GM23338 (cell line): Measurements from ENCODE around the gene LUC7L. TPM values are rescaled to one million over a fixed set of nuclear protein-coding genes. Genes with fewer than 3 reads are reported as not detected.

ENCODE experiments used
- ATAC-seq: fragments of 200-7000 bp; cut with Tn5 transposase; 3 replicates; pipeline ENCODE4 v1.9.1; 2020
- DNase-seq: peaks from one replicate; pipeline ENCODE4 v3.0.0-alpha.2; 2015; ENCODE audit warnings: low spot score
- H2AFZ ChIP-seq: fragments of 200-600 bp; sonication (generic); 2 replicates; pipeline ENCODE4 v1.8.0; 2016; ENCODE audit warnings: antibody characterized with exemption, mild to moderate bottlenecking, moderate library complexity
- H3F3A ChIP-seq: fragments of 200-600 bp; sonication (generic); replicated peaks from 2 replicates; pipeline ENCODE4 v1.8.0; 2017; ENCODE audit warnings: antibody characterized with exemption, mixed run types, low read depth
- H3K27ac ChIP-seq: fragments of 200-600 bp; sonication (generic); 2 replicates; pipeline ENCODE4 v1.6.1; 2016; ENCODE audit warnings: low read depth
- H3K27me3 ChIP-seq: fragments of 200-600 bp; sonication (generic); 2 replicates; pipeline ENCODE4 v1.8.0; 2016; ENCODE audit warnings: mild to moderate bottlenecking, mixed run types, moderate library complexity; ENCODE audit not compliant: insufficient read depth
- H3K36me3 ChIP-seq: fragments of 200-600 bp; sonication (generic); 2 replicates; pipeline ENCODE4 v1.8.0; 2016; ENCODE audit warnings: mild to moderate bottlenecking; ENCODE audit not compliant: insufficient read depth
- H3K4me1 ChIP-seq: fragments of 200-600 bp; sonication (generic); 2 replicates; pipeline ENCODE4 v1.8.0; 2016; ENCODE audit warnings: mild to moderate bottlenecking, moderate library complexity; ENCODE audit not compliant: insufficient read depth
- H3K4me2 ChIP-seq: fragments of 200-600 bp; sonication (generic); 2 replicates; pipeline ENCODE4 v1.7.1; 2017; ENCODE audit warnings: mixed run types
- H3K4me3 ChIP-seq: fragments of 200-600 bp; sonication (generic); 2 replicates; pipeline ENCODE4 v1.6.1; 2016; ENCODE audit warnings: mixed run types
- H3K79me2 ChIP-seq: fragments of 200-600 bp; sonication (generic); replicated peaks from 2 replicates; pipeline ENCODE4 v1.8.0; 2017; ENCODE audit warnings: mild to moderate bottlenecking; ENCODE audit not compliant: insufficient read depth
- H3K9me2 ChIP-seq: fragments of 200-600 bp; sonication (generic); 2 replicates; pipeline ENCODE4 v1.8.0; 2017; ENCODE audit not compliant: insufficient read depth
- H4K20me1 ChIP-seq: fragments of 200-600 bp; sonication (generic); replicated peaks from 2 replicates; pipeline ENCODE4 v1.8.0; 2017; ENCODE audit warnings: mild to moderate bottlenecking; ENCODE audit not compliant: insufficient read depth
- H3K27ac Mint-ChIP-seq: 2 replicates; pipeline ENCODE4 v1.8.0; 2020; ENCODE audit warnings: inconsistent platforms, mild to moderate bottlenecking, moderate library complexity, mixed read lengths
- H3K27me3 Mint-ChIP-seq: 3 replicates; pipeline ENCODE4 v1.8.0; 2022; ENCODE audit warnings: low read depth, mild to moderate bottlenecking, moderate library complexity, mixed read lengths, inconsistent platforms; ENCODE audit not compliant: insufficient read depth, poor library complexity
- H3K36me3 Mint-ChIP-seq: 3 replicates; pipeline ENCODE4 v1.8.0; 2021; ENCODE audit warnings: low read depth, mild to moderate bottlenecking, inconsistent platforms, moderate library complexity, mixed read lengths
- H3K4me1 Mint-ChIP-seq: 3 replicates; pipeline ENCODE4 v1.8.0; 2020; ENCODE audit warnings: mild to moderate bottlenecking, inconsistent platforms, mixed read lengths
- H3K4me3 Mint-ChIP-seq: 3 replicates; pipeline ENCODE4 v1.8.0; 2021; ENCODE audit warnings: moderate library complexity, mild to moderate bottlenecking, inconsistent platforms, mixed read lengths
- H3K9me3 Mint-ChIP-seq: 3 replicates; pipeline ENCODE4 v1.8.0; 2020; ENCODE audit warnings: moderate library complexity, mild to moderate bottlenecking, inconsistent platforms, mixed read lengths
- CREB1 ChIP-seq: fragments of 250-450 bp; sonication (Bioruptor Pico); IDR thresholded peaks from 2 replicates; pipeline ENCODE4 v1.5.0; 2020; ENCODE audit warnings: low read depth, mild to moderate bottlenecking, moderate library complexity
- EZH2 ChIP-seq: fragments of 200-600 bp; sonication (generic); IDR thresholded peaks from one replicate; pipeline ENCODE4 v1.8.0; 2017; ENCODE audit warnings: antibody characterized with exemption, mild to moderate bottlenecking, low read depth; ENCODE audit not compliant: unreplicated experiment
- EZH2phosphoT487 ChIP-seq: fragments of 200-600 bp; sonication (generic); IDR thresholded peaks from one replicate; pipeline ENCODE4 v1.8.1; 2018; ENCODE audit warnings: antibody characterized with exemption; ENCODE audit not compliant: unreplicated experiment
- JUNB ChIP-seq: IDR thresholded peaks from one replicate; pipeline ENCODE4 v1.6.1; 2016; ENCODE audit warnings: antibody characterized with exemption; ENCODE audit not compliant: unreplicated experiment
- NANOG ChIP-seq: IDR thresholded peaks from 2 replicates; pipeline ENCODE4 v1.6.1; 2016; ENCODE audit warnings: antibody characterized with exemption, borderline replicate concordance
- POLR2AphosphoS5 ChIP-seq: IDR thresholded peaks from 2 replicates; pipeline ENCODE4 v1.6.1; 2016; ENCODE audit warnings: antibody characterized with exemption, low read depth
- STAT1 ChIP-seq: IDR thresholded peaks from one replicate; pipeline ENCODE4 v1.6.1; 2016; ENCODE audit warnings: antibody characterized with exemption; ENCODE audit not compliant: unreplicated experiment
- ZNF114 ChIP-seq: fragments of 250-450 bp; sonication (Bioruptor Pico); IDR thresholded peaks from 2 replicates; pipeline ENCODE4 v1.5.0; 2020; ENCODE audit warnings: mild to moderate bottlenecking, moderate library complexity
- ZNF331 ChIP-seq: fragments of 250-450 bp; sonication (Bioruptor Pico); IDR thresholded peaks from 2 replicates; pipeline ENCODE4 v1.5.0; 2020; ENCODE audit warnings: low read depth, mild to moderate bottlenecking, moderate library complexity
- polyA plus RNA-seq: library from polyadenylated mRNA; unstranded; fragments of >200 nt; fragmentation: Nextera tagmentation; extraction: Ambion mirVana; gene quantifications from 2 replicates; pipeline ENCODE4 v1.2.1, GENCODE V29; 2016
- total RNA-seq: library from RNA; depleted of rRNA; stranded (reverse); fragments of >200 nt; shearing (Covaris generic); gene quantifications from 2 replicates; pipeline ENCODE4 v1.2.3, GENCODE V29; 2014
- TF ChIP-seq, protein P1 (sequence below): IDR thresholded peaks from 2 replicates; pipeline ENCODE4 v1.6.1; 2016; ENCODE audit warnings: antibody characterized with exemption
- TF ChIP-seq, protein P2 (sequence below): fragments of 250-450 bp; sonication (Bioruptor Pico); IDR thresholded peaks from 2 replicates; pipeline ENCODE4 v1.5.0; 2020; ENCODE audit warnings: mild to moderate bottlenecking, moderate library complexity
- TF ChIP-seq, protein P3 (sequence below): IDR thresholded peaks from one replicate; pipeline ENCODE4 v1.6.1; 2018; ENCODE audit warnings: antibody characterized with exemption; ENCODE audit not compliant: unreplicated experiment
- TF ChIP-seq, protein P4 (sequence below), 2 experiments: fragments of 200-600 bp in 1 of 2; sonication (generic) in 1 of 2; conservative IDR thresholded peaks; 2 replicates each; pipeline versions ENCODE4 v1.5.1 to v1.6.1; 2016 to 2017; ENCODE audit warnings: antibody characterized with exemption in 2 of 2, low read depth in 2 of 2, mild to moderate bottlenecking in 2 of 2, moderate library complexity in 1 of 2

The LUC7L gene
- total and polyA plus RNA-seq, 2 experiments from 2014 or later = 114 to 151 TPM

DNA sequence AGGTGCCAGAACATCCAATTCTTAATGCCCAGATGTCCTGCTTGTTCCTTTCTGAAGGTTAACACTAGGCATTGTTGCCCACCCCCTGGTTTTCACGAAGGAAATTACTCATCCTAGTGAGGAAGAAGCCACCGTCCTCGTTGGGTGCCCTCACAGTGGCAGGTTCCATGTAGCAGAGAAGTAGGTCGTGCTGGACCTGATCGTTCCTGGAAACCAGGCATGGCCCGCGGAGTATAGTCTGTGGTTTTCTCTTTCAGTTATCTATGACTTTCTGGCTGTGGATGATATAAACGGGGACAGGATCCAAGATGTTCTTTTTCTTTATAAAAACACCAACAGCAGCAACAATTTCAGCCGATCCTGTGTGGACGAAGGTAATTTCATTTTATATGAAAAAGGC is 30.0 kb upstream of the LUC7L start:
- Mint-ChIP-seq H3K4me1 (no peaks in the 10 kb centered on the region), H3K9me3 (no peaks in the 10 kb centered on the region), H3K27ac (0 out of 2 replicates have a peak overlapping the region, but pooled peaks have one; percentile 40), H3K36me3 (peaks cover 46% of the 10 kb centered on the region), H3K27me3 (peaks cover 9% of the 10 kb centered on the region), H3K4me3 (no peak overlapping the region)
- Histone ChIP-seq H4K20me1 (no peaks in the 10 kb centered on the region; the same call in 1 of the 2 replicates), H3K9me2 (no peaks in the 10 kb centered on the region), H3K36me3 (no peaks in the 10 kb centered on the region; the same call in 1 of the 2 replicates), H3K4me3 (no peak overlapping the region), H2AFZ (no peak overlapping the region), H3F3A (no peaks in the 10 kb centered on the region), H3K79me2 (no peaks in the 10 kb centered on the region), H3K4me2 (no peak overlapping the region), H3K27ac (no peak overlapping the region), H3K27me3 (no peaks in the 10 kb centered on the region), H3K4me1 (no peaks in the 10 kb centered on the region)
- DNase-seq = no peak
- ATAC-seq = no peak
- TF ChIP-seq ZNF114 (CRISPR knock-in tag) = no peak
- TF ChIP-seq ZNF331 (CRISPR knock-in tag) = no peak
- no peak for TF ChIP-seq EZH2phosphoT487
- no peak for TF ChIP-seq POLR2AphosphoS5
- no peak for TF ChIP-seq STAT1
- TF ChIP-seq, protein P1, sequence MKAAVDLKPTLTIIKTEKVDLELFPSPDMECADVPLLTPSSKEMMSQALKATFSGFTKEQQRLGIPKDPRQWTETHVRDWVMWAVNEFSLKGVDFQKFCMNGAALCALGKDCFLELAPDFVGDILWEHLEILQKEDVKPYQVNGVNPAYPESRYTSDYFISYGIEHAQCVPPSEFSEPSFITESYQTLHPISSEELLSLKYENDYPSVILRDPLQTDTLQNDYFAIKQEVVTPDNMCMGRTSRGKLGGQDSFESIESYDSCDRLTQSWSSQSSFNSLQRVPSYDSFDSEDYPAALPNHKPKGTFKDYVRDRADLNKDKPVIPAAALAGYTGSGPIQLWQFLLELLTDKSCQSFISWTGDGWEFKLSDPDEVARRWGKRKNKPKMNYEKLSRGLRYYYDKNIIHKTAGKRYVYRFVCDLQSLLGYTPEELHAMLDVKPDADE = no peak
- TF ChIP-seq, protein P2, sequence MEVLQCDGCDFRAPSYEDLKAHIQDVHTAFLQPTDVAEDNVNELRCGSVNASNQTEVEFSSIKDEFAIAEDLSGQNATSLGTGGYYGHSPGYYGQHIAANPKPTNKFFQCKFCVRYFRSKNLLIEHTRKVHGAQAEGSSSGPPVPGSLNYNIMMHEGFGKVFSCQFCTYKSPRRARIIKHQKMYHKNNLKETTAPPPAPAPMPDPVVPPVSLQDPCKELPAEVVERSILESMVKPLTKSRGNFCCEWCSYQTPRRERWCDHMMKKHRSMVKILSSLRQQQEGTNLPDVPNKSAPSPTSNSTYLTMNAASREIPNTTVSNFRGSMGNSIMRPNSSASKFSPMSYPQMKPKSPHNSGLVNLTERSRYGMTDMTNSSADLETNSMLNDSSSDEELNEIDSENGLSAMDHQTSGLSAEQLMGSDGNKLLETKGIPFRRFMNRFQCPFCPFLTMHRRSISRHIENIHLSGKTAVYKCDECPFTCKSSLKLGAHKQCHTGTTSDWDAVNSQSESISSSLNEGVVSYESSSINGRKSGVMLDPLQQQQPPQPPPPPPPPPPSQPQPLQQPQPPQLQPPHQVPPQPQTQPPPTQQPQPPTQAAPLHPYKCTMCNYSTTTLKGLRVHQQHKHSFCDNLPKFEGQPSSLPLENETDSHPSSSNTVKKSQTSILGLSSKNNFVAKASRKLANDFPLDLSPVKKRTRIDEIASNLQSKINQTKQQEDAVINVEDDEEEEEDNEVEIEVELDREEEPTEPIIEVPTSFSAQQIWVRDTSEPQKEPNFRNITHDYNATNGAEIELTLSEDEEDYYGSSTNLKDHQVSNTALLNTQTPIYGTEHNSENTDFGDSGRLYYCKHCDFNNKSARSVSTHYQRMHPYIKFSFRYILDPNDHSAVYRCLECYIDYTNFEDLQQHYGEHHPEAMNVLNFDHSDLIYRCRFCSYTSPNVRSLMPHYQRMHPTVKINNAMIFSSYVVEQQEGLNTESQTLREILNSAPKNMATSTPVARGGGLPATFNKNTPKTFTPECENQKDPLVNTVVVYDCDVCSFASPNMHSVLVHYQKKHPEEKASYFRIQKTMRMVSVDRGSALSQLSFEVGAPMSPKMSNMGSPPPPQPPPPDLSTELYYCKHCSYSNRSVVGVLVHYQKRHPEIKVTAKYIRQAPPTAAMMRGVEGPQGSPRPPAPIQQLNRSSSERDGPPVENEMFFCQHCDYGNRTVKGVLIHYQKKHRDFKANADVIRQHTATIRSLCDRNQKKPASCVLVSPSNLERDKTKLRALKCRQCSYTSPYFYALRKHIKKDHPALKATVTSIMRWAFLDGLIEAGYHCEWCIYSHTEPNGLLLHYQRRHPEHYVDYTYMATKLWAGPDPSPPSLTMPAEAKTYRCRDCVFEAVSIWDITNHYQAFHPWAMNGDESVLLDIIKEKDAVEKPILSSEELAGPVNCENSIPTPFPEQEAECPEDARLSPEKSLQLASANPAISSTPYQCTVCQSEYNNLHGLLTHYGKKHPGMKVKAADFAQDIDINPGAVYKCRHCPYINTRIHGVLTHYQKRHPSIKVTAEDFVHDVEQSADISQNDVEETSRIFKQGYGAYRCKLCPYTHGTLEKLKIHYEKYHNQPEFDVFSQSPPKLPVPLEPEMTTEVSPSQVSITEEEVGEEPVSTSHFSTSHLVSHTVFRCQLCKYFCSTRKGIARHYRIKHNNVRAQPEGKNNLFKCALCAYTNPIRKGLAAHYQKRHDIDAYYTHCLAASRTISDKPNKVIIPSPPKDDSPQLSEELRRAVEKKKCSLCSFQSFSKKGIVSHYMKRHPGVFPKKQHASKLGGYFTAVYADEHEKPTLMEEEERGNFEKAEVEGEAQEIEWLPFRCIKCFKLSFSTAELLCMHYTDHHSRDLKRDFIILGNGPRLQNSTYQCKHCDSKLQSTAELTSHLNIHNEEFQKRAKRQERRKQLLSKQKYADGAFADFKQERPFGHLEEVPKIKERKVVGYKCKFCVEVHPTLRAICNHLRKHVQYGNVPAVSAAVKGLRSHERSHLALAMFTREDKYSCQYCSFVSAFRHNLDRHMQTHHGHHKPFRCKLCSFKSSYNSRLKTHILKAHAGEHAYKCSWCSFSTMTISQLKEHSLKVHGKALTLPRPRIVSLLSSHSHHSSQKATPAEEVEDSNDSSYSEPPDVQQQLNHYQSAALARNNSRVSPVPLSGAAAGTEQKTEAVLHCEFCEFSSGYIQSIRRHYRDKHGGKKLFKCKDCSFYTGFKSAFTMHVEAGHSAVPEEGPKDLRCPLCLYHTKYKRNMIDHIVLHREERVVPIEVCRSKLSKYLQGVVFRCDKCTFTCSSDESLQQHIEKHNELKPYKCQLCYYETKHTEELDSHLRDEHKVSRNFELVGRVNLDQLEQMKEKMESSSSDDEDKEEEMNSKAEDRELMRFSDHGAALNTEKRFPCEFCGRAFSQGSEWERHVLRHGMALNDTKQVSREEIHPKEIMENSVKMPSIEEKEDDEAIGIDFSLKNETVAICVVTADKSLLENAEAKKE (CRISPR knock-in tag) = no peak
- no peak for TF ChIP-seq JUNB
- TF ChIP-seq, protein P3, sequence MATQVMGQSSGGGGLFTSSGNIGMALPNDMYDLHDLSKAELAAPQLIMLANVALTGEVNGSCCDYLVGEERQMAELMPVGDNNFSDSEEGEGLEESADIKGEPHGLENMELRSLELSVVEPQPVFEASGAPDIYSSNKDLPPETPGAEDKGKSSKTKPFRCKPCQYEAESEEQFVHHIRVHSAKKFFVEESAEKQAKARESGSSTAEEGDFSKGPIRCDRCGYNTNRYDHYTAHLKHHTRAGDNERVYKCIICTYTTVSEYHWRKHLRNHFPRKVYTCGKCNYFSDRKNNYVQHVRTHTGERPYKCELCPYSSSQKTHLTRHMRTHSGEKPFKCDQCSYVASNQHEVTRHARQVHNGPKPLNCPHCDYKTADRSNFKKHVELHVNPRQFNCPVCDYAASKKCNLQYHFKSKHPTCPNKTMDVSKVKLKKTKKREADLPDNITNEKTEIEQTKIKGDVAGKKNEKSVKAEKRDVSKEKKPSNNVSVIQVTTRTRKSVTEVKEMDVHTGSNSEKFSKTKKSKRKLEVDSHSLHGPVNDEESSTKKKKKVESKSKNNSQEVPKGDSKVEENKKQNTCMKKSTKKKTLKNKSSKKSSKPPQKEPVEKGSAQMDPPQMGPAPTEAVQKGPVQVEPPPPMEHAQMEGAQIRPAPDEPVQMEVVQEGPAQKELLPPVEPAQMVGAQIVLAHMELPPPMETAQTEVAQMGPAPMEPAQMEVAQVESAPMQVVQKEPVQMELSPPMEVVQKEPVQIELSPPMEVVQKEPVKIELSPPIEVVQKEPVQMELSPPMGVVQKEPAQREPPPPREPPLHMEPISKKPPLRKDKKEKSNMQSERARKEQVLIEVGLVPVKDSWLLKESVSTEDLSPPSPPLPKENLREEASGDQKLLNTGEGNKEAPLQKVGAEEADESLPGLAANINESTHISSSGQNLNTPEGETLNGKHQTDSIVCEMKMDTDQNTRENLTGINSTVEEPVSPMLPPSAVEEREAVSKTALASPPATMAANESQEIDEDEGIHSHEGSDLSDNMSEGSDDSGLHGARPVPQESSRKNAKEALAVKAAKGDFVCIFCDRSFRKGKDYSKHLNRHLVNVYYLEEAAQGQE = no peak
- no peak for TF ChIP-seq EZH2
- no peak for TF ChIP-seq NANOG
- no peak for TF ChIP-seq CREB1 (CRISPR knock-in tag)
- TF ChIP-seq, protein P4, sequence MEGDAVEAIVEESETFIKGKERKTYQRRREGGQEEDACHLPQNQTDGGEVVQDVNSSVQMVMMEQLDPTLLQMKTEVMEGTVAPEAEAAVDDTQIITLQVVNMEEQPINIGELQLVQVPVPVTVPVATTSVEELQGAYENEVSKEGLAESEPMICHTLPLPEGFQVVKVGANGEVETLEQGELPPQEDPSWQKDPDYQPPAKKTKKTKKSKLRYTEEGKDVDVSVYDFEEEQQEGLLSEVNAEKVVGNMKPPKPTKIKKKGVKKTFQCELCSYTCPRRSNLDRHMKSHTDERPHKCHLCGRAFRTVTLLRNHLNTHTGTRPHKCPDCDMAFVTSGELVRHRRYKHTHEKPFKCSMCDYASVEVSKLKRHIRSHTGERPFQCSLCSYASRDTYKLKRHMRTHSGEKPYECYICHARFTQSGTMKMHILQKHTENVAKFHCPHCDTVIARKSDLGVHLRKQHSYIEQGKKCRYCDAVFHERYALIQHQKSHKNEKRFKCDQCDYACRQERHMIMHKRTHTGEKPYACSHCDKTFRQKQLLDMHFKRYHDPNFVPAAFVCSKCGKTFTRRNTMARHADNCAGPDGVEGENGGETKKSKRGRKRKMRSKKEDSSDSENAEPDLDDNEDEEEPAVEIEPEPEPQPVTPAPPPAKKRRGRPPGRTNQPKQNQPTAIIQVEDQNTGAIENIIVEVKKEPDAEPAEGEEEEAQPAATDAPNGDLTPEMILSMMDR (conservative IDR thresholded peaks at IDR 0.05; ENCODE audit: low read depth in 2 of 2) = no peak
